HG03432 (cell line): ENCODE measurements around the gene CGRRF1.

Source experiments
- ATAC-seq: cut with Tn5 transposase; IDR thresholded peaks from one replicate; pipeline ENCODE4 v1.9.1; 2021; ENCODE audit warnings: mild to moderate bottlenecking, moderate library complexity; ENCODE audit not compliant: unreplicated experiment

Gene CGRRF1

GRCh38 chr14:54509546-54510501 lies at the start of gene CGRRF1:
TSS of gene CGRRF1 (plus strand) at chr14:54509906. CDS start at chr14:54509960, 54 bp downstream.
- peak; percentile 97 for ATAC-seq

- ATAC-seq, result no peak
These were observed 47.7 kb upstream of the CGRRF1 start for GRCh38 chr14:54462048-54462447.

GRCh38 chr14:54465654-54466053 lies 44.1 kb upstream of the CGRRF1 start:
- ATAC-seq, result no peak

GRCh38 chr14:54467280-54467679 lies 42.4 kb upstream of the CGRRF1 start:
- no peak for ATAC-seq

GRCh38 chr14:54470701-54471100 lies 39.0 kb upstream of the CGRRF1 start:
- ATAC-seq, result no peak

- no peak for ATAC-seq
These were observed 38.1 kb upstream of the CGRRF1 start for GRCh38 chr14:54471641-54472040.

- ATAC-seq, result no peak
These were observed 37.4 kb upstream of the CGRRF1 start for GRCh38 chr14:54472315-54472714.

- ATAC-seq, result no peak
These were observed 35.4 kb upstream of the CGRRF1 start for GRCh38 chr14:54474232-54474793.

GRCh38 chr14:54475187-54475899 lies 34.4 kb upstream of the CGRRF1 start:
- no peak for ATAC-seq

- ATAC-seq, result no peak
These were observed 33.8 kb upstream of the CGRRF1 start for GRCh38 chr14:54475911-54476310.

GRCh38 chr14:54478636-54479215 lies 31.0 kb upstream of the CGRRF1 start:
- ATAC-seq, result no peak

GRCh38 chr14:54480830-54481562 lies 28.7 kb upstream of the CGRRF1 start:
- no peak for ATAC-seq

GRCh38 chr14:54481695-54482094 lies 28.0 kb upstream of the CGRRF1 start:
- ATAC-seq, result no peak

- ATAC-seq, result no peak
These were observed 26.5 kb upstream of the CGRRF1 start for GRCh38 chr14:54483073-54483745.

GRCh38 chr14:54483846-54484245 lies 25.9 kb upstream of the CGRRF1 start:
- ATAC-seq, result no peak

- ATAC-seq, result no peak
These were observed 23.0 kb upstream of the CGRRF1 start for GRCh38 chr14:54486685-54487084.

GRCh38 chr14:54487771-54488170 lies 21.9 kb upstream of the CGRRF1 start:
- ATAC-seq, result no peak

- ATAC-seq, result no peak
These were observed 21.4 kb upstream of the CGRRF1 start for GRCh38 chr14:54488318-54488645.

GRCh38 chr14:54488646-54489317 lies 20.9 kb upstream of the CGRRF1 start, which contains the start of gene GMFB:
TSS of gene GMFB (minus strand) at chr14:54488980. CDS start at chr14:54488927, 53 bp downstream.
- ATAC-seq, result peak; percentile 94

- ATAC-seq, result no peak
These were observed 20.4 kb upstream of the CGRRF1 start for GRCh38 chr14:54489318-54489683.
